Esophagus squamous epithelium (tissue), 4 donors: Measurements from ENCODE around the gene TRIM40.

Experiments used
- POLR2A ChIP-seq, 4 donors: fragments of 450-650 bp; IDR thresholded peaks; one replicate each; pipeline ENCODE4 v1.6.1; 2017; ENCODE audit warnings: antibody characterized with exemption in 4 of 4, mild to moderate bottlenecking in 4 of 4, moderate library complexity in 3 of 4
- TF ChIP-seq, protein P1 (sequence below), 6 experiments: fragments of 450-650 bp in 4 of 6; fragments of 200-600 bp in 2 of 6; sonication (generic) in 2 of 6; IDR thresholded peaks; one replicate each; pipeline ENCODE4 v1.5.1; 2016 to 2019; ENCODE audit warnings: antibody characterized with exemption in 6 of 6, mild to moderate bottlenecking in 4 of 6, moderate library complexity in 4 of 6

DNA sequence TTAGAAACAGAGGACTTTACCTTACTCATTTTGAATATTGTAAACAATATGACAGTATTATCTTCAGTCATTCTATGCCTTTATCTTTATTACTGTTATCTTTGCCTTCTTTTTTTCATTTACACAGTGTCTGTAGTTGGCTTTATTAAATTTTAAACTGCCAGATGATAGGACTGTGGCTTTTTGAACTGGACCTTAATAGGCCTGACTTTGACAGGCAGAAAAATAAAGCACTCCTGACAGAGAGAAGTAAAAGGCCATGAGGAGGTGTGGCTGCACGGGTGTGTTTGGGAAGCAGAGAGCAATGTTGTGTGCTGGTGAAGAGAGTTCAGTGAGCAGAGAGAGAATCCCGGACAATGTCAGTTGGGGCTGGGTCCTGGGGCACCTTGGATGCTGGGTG, 7.8 kb downstream of the TRIM40 start:
- TF ChIP-seq, protein P1, sequence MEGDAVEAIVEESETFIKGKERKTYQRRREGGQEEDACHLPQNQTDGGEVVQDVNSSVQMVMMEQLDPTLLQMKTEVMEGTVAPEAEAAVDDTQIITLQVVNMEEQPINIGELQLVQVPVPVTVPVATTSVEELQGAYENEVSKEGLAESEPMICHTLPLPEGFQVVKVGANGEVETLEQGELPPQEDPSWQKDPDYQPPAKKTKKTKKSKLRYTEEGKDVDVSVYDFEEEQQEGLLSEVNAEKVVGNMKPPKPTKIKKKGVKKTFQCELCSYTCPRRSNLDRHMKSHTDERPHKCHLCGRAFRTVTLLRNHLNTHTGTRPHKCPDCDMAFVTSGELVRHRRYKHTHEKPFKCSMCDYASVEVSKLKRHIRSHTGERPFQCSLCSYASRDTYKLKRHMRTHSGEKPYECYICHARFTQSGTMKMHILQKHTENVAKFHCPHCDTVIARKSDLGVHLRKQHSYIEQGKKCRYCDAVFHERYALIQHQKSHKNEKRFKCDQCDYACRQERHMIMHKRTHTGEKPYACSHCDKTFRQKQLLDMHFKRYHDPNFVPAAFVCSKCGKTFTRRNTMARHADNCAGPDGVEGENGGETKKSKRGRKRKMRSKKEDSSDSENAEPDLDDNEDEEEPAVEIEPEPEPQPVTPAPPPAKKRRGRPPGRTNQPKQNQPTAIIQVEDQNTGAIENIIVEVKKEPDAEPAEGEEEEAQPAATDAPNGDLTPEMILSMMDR (IDR thresholded peaks at IDR 0.05): no peak
- no peak for TF ChIP-seq POLR2A (IDR thresholded peaks at IDR 0.05)
